Stimulated activated CD8-positive, alpha-beta memory T cell treated with anti-CD3 and anti-CD28 coated beads, Interleukin-12 subunit alpha, Interleukin-12 subunit beta, amount 100 ng/mL, for 24 hours (primary cell): Measurements from ENCODE around the gene DENND1A.
"Not testable (repeated sequence)": the region's sequence is repeated elsewhere in the genome, so short reads cannot be mapped to it uniquely, and the experiment has no call there.

Source experiments
- DNase-seq: peaks from one replicate; pipeline ENCODE4 v3.0.0-alpha.2; 2020; ENCODE audit errors: extremely low read depth

DENND1A gene

DNA sequence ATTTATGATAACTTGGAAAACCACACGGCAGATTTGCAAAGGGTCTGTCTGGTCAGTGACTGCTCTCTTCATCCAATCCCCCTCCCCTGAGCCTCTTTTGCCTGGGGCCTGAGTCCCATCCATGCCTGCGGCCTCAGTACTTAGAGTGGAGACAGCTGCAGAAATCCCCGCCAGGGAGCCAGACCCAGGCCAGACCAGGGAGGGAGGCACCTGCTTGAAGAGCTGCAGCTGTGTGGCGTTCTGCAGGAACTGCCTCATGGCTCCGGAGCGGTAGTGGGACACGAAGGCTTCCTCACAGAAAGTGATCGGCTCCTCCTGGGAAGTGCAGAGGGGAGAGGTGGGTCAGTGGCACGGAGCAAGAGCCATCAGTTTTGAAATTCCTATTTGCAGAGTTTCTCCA is 472.3 kb downstream of the DENND1A start:
- no peak for DNase-seq

- no peak for DNase-seq
These were observed 473.9 kb downstream of the DENND1A start for GRCh38 chr9:123456011-123456410.

DNA sequence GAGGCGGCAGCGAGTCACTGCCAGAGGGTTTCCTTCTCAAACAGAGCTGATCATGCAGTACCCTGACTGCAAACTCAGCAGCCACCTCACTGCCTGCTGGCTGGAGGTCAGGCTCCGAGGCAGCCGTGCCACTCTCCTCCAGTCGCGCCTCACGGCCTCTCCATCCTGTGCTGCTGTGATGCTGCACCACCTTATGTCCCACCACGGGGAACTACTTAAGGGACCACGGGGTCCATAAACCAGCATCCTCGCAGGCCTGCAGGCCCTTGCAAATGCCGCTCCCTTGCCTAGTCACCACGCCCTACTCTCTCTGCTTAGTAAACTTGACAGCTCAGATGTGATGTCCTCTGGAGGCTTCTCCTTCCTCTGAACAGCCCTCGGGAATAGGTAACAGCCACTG is 474.7 kb downstream of the DENND1A start:
- DNase-seq, result no peak

DNA sequence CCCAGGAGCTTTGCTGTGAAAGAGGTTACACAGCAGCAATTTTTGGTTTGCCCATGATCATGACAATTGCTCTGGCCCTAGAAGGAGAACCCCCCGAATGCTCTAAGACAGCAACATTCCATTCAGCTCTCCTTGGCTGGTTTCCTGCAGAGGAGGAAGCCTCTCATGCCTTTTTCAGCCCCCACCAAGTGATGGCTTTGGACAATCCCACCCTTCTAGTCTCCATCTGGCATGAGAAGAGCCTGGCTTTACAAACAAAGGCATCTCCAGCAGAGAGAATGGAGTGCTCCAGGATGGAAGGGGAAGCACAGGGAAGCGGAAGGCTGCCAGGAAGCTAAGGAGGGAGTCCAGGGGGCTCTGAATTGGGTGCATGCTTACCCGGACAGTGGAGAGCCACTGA is 475.6 kb downstream of the DENND1A start:
- DNase-seq, result no peak

DNA sequence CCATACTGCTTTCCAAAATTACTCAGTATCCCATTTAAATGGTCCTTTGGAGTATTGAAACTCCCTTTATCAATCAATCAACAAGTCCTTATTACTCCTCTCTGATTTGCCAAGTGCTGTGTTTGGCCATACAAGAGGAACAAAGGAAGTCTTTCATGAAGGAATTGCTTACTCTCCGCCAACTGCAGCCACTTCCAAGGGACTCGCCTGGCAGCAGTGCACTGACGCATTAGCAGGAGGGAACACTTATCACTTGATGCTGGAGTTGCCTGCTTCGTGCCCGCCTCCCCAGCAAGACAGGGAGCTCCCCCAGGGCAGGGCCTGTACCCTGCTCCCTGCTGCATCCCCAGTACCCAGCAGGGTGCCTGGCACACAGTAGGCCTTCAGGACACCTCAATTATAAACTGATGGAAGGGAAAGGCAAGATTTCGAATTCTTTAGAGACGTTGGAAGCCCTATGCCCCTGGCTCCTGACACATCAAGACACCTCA is 476.1 kb downstream of the DENND1A start:
- no peak for DNase-seq

GRCh38 chr9:123453076-123453667 is 476.8 kb downstream of the DENND1A start:
- DNase-seq, result no peak

GRCh38 chr9:123450996-123451395 is 478.9 kb downstream of the DENND1A start:
- DNase-seq, result no peak

GRCh38 chr9:123450098-123450770 is 479.7 kb downstream of the DENND1A start:
- no peak for DNase-seq

DNA sequence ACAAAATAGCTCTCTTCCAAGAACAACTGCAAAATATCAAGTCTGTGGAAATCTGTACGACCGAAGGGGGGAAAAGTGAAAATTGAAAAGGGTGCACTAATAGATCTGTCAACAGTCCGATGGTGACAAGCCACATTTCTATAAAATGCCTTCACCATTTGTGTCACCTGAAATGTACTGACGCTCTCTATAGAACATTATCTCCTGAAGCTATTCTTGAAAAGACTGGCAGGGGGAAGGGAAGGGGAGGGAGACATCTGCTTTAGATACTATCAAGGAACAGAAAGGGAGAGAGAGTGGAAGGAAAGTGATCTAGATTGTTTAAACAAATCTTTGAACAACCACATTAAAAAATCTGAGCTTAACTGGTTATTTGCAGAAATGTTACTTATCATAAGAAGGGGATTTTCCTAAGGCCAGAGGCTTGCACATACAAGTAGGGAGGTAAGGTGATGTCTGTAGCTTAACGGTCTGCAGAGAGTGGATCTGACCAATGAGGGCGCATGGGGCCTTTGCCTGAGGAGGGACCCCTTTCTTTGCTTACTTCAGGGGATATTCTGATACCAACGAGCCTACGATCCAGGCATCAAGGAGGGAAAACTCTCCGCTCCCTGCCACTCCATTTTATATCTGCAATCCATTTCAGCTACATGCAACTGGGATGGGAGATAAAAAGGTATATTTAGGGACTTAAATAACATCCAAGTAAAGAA is 481.8 kb downstream of the DENND1A start:
- no peak for DNase-seq

- DNase-seq, result no peak
These were observed 483.8 kb downstream of the DENND1A start for GRCh38 chr9:123445981-123446610.

DNA sequence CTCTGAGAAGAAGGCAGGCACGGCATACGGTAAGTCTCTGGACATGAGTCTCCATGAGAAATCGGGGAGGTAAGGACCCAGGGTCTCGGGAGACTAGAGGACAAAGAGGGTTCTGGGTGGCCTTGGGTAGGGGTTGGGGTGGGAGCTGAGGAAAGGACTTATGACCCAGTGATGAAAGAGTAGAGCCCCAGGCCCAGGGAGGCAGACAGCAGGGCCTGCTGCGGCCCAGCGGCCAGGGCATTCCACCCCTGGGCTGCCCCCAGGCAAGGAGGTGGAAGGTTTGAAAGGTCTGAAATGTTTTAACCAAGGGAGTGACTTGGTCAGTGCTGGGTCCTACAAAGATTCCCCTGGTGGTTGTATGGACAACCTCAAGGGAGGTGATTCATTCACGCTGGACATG is 484.8 kb downstream of the DENND1A start:
- no peak for DNase-seq

DNA sequence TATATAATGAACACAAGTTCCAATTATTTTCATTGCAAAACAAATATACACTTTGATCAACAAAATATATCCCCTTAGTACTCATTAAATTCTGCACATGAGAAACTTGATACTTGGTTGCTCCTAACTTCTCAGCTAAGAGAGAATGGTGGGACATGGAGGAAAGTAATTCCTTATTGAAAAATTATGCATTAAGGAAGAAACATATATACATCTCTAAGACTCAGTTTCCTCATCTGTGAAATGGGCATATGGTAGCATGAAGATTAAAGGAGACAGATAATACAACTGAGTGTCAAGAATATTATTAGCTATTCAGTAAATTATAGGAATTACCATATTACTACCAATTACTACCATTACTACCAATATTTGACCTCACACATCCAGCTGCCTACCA is 488.2 kb downstream of the DENND1A start:
- no peak for DNase-seq

DNA sequence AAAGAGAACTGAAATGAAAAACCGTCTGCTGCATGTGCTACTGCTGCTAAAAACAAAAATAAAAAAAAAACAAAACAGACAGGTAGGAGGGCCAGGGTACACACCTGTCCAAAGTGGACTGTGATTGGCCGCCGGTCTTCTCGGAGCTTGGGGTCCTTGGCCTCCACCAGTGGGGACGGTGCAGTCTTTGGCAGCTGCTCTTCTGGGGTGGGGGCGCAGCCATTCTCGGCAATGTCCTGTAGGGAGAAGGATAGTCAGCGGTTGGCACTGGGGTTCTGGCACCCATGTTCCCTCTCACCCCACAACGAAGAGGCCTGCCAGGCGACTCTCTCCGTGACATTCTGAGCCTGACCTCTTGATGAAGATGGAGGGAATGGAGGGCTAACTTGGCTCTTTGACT is 489.7 kb downstream of the DENND1A start:
- no peak for DNase-seq

DNA sequence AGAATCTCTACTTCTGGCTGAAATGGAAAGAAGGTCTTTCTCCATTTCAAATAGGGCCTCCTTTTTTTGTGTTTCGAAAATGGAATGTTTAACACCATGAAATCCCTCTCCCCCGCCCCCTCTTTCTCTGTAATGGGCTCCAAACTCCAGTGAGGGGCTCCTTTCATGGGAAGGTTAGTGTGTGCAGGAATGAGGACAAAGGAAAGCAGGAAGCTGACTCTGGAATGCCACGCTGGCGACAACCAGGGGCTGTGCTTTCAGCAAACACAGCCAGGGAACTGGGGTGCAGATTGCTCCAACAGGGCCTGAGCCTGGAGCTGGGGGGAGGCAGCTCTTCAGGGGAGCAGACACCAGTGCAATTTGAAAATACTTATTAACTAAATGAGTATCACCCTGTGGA is 491.1 kb downstream of the DENND1A start:
- no peak for DNase-seq

GRCh38 chr9:123438321-123438720 is 491.6 kb downstream of the DENND1A start:
- DNase-seq, result no peak

GRCh38 chr9:123437201-123437600 is 492.7 kb downstream of the DENND1A start:
- no peak for DNase-seq

GRCh38 chr9:123435471-123435870 is 494.5 kb downstream of the DENND1A start:
- no peak for DNase-seq

DNA sequence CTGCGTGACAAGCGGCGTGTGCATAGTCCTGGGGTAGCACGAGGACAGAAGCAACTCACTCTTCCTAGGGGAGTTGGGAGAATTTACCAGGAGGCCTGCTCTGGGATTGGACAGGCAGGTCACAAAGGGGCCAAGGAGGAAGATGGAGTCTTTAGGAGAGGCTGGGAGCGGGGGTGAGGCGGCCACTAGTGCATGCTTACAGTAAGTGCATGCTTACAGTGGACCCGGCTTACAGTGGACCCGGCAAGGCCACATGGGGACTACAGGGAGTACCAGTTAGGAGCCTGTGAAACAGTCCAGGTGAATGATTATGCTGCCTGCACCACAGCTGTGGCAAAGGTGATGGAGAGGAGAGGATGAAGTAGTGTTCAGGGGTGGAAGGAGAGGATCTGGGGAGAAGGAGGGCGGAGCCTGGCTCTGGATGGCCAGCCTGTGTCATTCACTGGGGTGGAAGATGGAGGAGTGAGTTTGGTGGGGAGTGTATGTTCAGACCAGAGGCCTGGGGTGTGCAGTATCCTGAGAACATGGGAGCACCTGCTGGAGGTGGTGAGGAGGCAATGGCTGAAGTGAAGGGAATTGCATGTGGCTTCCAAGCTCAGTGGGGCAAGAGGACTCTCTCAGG is 495.2 kb downstream of the DENND1A start:
- DNase-seq, result no peak

GRCh38 chr9:123432331-123433236 is 497.3 kb downstream of the DENND1A start:
- DNase-seq, result no peak

GRCh38 chr9:123431581-123431980 is 498.3 kb downstream of the DENND1A start:
- DNase-seq, result no peak

- DNase-seq, result not testable (repeated sequence)
These were observed 501.5 kb downstream of the DENND1A start for GRCh38 chr9:123428450-123428849.
